SU-DHL-6 (cell line): ENCODE measurements around the gene SCLY.

ENCODE experiments used
- CTCF ChIP-seq: fragments of 200-600 bp; sonication (generic); IDR thresholded peaks from one replicate; pipeline ENCODE4 v1.5.1; 2017; ENCODE audit warnings: antibody characterized with exemption, mild to moderate bottlenecking, low read length, moderate library complexity; ENCODE audit not compliant: insufficient read depth, poor library complexity, severe bottlenecking
- EZH2phosphoT487 ChIP-seq: fragments of 200-600 bp; sonication (generic), shearing (Covaris generic); conservative IDR thresholded peaks from 2 replicates; pipeline ENCODE4 v1.6.1; 2018; ENCODE audit warnings: mild to moderate bottlenecking, antibody characterized with exemption, low read length, moderate library complexity, mixed read lengths

GRCh38 chr2:238080518-238080917 lies 19.7 kb downstream of the SCLY start:
- TF ChIP-seq EZH2phosphoT487 (no peak), CTCF (no peak)
